Activated CD4-positive, alpha-beta T cell treated with anti-CD3 and anti-CD28 coated beads, Interleukin-2, amount 50 U/mL, for 4 hours (primary cell): ENCODE results near the gene CARD6.
A peak's percentile ranks its signal among the peaks of the same experiment; 100 is the strongest.
"Not testable (repeated sequence)": the region's sequence is repeated elsewhere in the genome, so short reads cannot be mapped to it uniquely, and the experiment has no call there.

Source experiments
- DNase-seq, 2 experiments: peaks; one replicate each; pipeline ENCODE4 v3.0.0-alpha.2; 2020

CARD6 gene

DNA sequence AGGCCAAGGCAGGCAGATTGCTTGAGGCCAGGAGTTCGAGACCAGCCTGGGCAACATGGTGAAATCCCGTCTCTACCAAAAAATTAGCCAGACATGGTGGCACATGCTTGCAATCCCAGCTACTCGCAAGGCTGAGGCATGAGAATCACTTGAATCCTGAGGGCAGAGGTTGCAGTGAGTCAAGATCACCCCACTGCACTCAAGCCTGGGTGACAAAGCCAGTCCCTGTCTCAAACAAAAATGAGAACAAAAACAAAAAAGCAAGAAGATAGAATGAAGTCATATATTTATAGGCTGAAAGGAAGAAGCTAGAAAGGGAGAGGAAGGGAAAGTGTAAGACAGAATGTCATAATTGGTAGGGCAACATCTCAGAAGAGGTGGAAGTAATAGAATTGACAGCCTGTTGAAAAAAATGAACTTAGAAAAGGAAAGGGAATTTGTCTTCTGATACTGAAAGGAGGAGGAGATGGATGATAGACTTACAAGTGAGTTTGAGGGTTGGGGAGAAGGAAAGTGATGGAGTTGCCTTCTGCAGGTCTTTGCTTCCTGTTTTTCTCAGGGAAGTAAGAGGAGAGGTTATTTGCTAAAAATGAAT, 32.2 kb downstream of the CARD6 start:
- no peak for DNase-seq

- no peak for DNase-seq
These were observed 34.8 kb downstream of the CARD6 start for GRCh38 chr5:40875958-40876357.

GRCh38 chr5:40877371-40877988, 36.3 kb downstream of the CARD6 start:
- DNase-seq: peak; percentile 1 to 7

GRCh38 chr5:40879163-40879942, 38.2 kb downstream of the CARD6 start:
- DNase-seq: no peak

GRCh38 chr5:40882291-40882690, 41.1 kb downstream of the CARD6 start:
- DNase-seq: no peak

DNA sequence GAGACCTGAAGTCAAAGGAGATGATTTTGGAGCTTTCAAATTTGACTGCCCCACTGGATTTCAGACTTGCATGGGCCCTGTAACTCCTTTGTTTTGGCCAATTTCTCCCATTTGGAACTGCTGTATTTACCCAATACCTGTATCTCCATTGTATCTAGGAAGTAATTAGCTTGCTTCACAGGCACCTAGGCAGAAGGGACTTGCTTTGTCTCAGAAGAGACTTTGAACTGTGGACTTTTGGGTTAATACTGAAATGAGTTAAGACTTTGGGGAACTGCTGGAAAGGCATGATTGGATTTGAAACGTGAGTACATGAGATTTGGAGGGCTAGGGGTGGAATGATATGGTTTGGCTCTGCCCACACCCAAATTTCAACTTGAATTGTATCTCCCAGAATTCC, 41.9 kb downstream of the CARD6 start:
- DNase-seq: not testable (repeated sequence)

DNA sequence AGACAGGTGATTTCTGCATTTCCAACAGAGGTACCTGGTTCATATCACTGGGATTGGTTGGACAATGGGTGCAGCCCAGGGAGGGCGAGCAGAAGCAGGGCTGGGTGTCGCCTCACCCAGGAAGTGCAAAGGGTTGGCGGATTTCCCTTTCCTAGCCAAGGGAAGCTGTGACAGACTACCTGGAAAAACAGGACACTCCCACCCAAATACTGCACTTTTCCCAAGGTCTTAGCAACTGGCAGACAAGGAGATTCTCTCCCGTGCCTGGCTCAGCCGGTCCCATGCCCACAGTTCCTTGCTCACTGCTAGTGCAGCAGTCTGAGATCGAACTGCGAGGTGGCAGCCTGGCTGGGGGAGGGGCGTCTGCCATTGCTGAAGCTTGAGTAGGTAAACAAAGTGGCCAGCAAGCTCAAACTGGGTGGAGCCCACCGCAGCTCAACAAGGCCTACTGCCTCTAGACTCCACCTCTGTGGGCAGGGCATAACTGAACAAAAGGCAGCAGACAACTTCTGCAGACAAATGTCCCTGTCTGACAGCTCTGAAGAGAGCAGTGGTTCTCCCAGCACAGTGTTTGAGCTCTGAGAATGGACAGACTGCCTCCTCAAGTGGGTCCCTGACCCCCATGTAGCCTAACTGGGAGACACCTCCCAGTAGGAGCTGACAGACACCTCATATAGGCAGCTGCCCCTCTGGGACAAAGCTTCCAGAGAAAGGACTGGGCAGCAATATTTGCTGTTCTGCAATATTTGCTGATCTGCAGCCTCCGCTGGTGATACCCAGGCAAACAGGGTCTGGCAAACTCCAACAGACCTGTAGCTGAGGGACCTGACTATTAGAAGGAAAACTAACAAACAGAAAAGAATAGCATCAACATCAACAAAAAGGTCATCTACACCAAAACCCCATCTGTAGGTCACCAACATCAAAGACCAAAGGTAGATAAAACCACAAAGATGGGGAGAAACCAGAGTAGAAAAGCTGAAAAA, 54.6 kb downstream of the CARD6 start:
- not testable (repeated sequence) for DNase-seq

- DNase-seq: peak in 1 of 2 experiments; percentile 1
These were observed 63.2 kb downstream of the CARD6 start for GRCh38 chr5:40904205-40904993.

DNA sequence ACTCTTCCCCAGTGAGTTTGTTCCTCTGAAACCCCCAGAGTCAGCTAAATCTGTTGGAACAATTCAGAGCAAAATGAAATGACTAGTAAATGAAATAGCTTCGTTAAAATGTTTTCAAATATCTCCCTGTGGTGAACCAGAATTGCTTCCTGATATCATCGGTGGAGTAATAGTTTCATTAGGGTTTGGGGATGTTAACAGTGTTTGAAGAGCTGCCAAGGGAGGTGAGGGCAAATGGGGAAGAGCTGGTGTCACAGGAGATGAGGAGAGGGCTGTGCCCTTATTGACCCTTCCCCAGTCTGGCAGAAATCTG, 63.8 kb downstream of the CARD6 start:
- DNase-seq: no peak

DNA sequence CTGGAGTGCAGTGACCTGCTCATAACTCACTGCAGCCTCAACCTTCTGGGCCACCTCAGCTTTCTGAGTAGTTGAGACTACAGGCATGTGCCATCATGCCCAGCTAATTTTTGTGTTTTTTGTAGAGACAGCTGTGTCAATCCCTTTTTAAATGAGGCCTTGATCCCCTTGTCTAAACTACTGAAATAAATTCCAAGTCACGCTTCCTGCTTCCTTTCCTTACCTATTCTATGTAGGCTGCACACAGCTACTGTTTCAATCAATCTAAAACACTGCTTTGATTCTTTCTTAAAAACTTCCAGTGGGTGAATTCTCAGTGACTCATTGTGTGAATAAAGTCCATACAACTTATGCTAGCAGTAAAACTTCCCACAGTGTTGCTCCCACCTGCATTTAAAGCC, 65.2 kb downstream of the CARD6 start:
- no peak for DNase-seq

GRCh38 chr5:40909264-40909663, 68.1 kb downstream of the CARD6 start, which contains the start of gene C7:
Gene C7, plus strand, starts transcription at chr5:40909497. Its CDS starts 114 bp downstream, at chr5:40909611.
- DNase-seq: no peak

GRCh38 chr5:40909723-40910122, 68.6 kb downstream of the CARD6 start:
- DNase-seq: no peak
